ENCODE data around the gene HNF1B. TPM values are rescaled to one million over a fixed set of nuclear protein-coding genes. Genes with fewer than 3 reads are reported as not detected.

The HNF1B gene
- total and polyA plus RNA-seq, 10 of the 15 experiments (the other 5 are each of a cell fraction or from before 2014, with no cell fraction given): 0.51 to 12.7 (median 1.9) TPM

DNA sequence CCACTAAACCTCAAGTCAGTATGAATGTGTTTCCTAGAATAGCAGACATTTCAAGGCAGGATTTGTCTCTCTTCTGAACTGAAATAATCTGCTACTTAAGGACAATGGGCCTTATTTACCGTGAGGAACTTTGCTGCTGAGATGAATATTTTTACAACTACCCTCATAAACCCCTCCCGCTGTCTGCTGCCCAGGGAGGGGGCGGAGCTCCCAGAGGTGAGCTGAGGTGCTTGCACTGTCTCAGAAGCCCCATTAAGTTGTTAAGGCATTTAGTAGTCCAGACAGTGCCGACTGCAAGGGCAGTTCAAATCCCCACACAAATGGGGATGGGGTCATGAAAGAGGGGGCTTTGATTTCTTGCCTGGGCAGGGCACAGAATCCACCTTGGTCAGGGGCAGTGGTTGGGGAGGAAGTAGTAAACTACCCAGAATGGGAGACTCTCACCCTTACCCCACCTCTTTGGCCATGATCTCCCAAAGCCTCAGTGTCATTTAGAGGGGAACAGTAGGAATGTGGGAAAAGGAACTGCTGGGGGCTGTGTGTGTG lies 19.2 kb downstream of the HNF1B start:
- intact Hi-C loops (cut with micrococcal nuclease; ENCODE audit: unreplicated experiment) (no loop called here), in situ Hi-C loops (cut with MboI) (no loop called here)
- POLR2A ChIA-PET: no interaction called here
- FAIRE-seq (no peak), ATAC-seq (no peak), DNase-seq (ENCODE audit: low read depth, low spot score) (no peak)
- TSS peak; percentile 11 for BruUV-seq (replicated peaks)
- TF ChIP-seq ATF7 (IDR thresholded peaks at IDR 0.05; ENCODE audit: low read depth) (no peak), CREM (IDR thresholded peaks at IDR 0.05; ENCODE audit: low read depth) (no peak)
- TF ChIP-seq, protein P1, sequence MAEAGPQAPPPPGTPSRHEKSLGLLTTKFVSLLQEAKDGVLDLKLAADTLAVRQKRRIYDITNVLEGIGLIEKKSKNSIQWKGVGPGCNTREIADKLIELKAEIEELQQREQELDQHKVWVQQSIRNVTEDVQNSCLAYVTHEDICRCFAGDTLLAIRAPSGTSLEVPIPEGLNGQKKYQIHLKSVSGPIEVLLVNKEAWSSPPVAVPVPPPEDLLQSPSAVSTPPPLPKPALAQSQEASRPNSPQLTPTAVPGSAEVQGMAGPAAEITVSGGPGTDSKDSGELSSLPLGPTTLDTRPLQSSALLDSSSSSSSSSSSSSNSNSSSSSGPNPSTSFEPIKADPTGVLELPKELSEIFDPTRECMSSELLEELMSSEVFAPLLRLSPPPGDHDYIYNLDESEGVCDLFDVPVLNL (IDR thresholded peaks at IDR 0.05; ENCODE audit: low read depth, low read length): no peak
- Histone ChIP-seq H3K27me3 (replicated peaks in 1 of 2; ENCODE audit: control insufficient read depth in 2 of 2, insufficient read depth in 2 of 2, low read length in 1 of 2) (peaks cover 0 to 3% of the 10 kb centered on the region in 2 experiments; a peak in 1 of 4 replicates), H4K20me1 (ENCODE audit: control insufficient read depth, insufficient read depth) (no peaks in the 10 kb centered on the region), H3K4me1 (ENCODE audit: control insufficient read depth, insufficient read depth, low read length) (no peaks in the 10 kb centered on the region), H3K9ac (ENCODE audit: control insufficient read depth, insufficient read depth, low read length) (no peak overlapping the region), H2AFZ (ENCODE audit: control insufficient read depth, low read depth, low read length) (no peak overlapping the region), H3K4me3 (no peak overlapping the region), H3K79me2 (ENCODE audit: control insufficient read depth, insufficient read depth, low read length) (no peaks in the 10 kb centered on the region), H3K9me3 (replicated peaks; ENCODE audit: control insufficient read depth, insufficient read depth, low read length) (no peaks in the 10 kb centered on the region), H3K36me3 (ENCODE audit: control insufficient read depth in 2 of 2, insufficient read depth in 2 of 2, low read length in 1 of 2) (peaks cover 0 to 11% of the 10 kb centered on the region in 2 experiments; a peak in 2 of 4 replicates), H3K4me2 (ENCODE audit: control insufficient read depth, insufficient read depth) (no peak overlapping the region), H3K27ac (ENCODE audit: control insufficient read depth, insufficient read depth) (no peak overlapping the region)
- CTCF ChIA-PET: no interaction called here
- RAD21 ChIA-PET (ENCODE audit: unreplicated experiment): no interaction called here
- WGBS (ENCODE audit: insufficient coverage, insufficient replicate concordance, low lambda C conversion rate, missing lambda C conversion rate): 48% methylated on average over 4 of the region's 4 CpGs
- SMC1A ChIA-PET (ENCODE audit: uncharacterized antibody, unreplicated experiment): interaction anchor here (1.1 kb wide), 1 partner anchor 66 kb away, joined by 3 read pairs; no protein-coding TSS in a partner anchor

DNA sequence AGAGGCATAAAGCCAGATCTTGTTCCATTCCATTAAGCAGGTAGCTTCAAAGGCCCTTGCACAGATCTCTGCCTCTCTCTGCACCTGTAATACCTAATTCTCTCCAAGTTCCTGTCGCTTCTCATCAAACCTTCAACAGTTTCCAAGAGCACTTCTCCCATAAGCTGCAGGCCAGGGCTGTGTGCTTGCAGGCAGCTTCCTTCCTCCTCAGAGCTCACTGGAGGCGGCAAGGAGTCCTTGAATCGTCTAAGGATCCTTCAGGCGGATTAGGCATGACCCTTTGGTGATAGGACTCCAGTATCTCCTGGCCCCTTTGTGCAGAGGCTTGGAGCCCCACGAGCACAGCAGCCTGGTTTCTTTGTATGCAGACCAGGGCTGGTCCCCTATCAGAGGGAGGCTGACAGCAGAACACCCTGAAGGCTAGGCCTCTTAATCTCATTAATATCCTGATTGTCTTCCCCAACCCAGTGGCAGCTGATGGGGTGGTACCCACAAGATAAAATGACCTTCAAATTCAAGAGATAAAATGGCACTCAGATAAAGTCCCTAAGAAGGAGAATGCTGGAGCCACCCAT lies 19.8 kb downstream of the HNF1B start:
- Histone ChIP-seq H3K4me3 (no peak overlapping the region), H2AFZ (ENCODE audit: control insufficient read depth, low read depth, low read length) (no peak overlapping the region), H3K79me2 (ENCODE audit: control insufficient read depth, insufficient read depth, low read length) (no peaks in the 10 kb centered on the region), H3K9me3 (replicated peaks; ENCODE audit: control insufficient read depth, insufficient read depth, low read length) (no peaks in the 10 kb centered on the region), H3K9ac (ENCODE audit: control insufficient read depth, insufficient read depth, low read length) (no peak overlapping the region), H4K20me1 (ENCODE audit: control insufficient read depth, insufficient read depth) (no peaks in the 10 kb centered on the region), H3K27ac (ENCODE audit: control insufficient read depth, insufficient read depth) (no peak overlapping the region), H3K27me3 (replicated peaks in 1 of 2; ENCODE audit: control insufficient read depth in 2 of 2, insufficient read depth in 2 of 2, low read length in 1 of 2) (peaks cover 0 to 3% of the 10 kb centered on the region in 2 experiments; a peak in 1 of 4 replicates), H3K4me2 (ENCODE audit: control insufficient read depth, insufficient read depth) (no peak overlapping the region), H3K4me1 (ENCODE audit: control insufficient read depth, insufficient read depth, low read length) (no peaks in the 10 kb centered on the region), H3K36me3 (ENCODE audit: control insufficient read depth in 2 of 2, insufficient read depth in 2 of 2, low read length in 1 of 2) (peaks cover 0 to 6% of the 10 kb centered on the region in 2 experiments; a peak in 2 of 4 replicates)
- in situ Hi-C loops (cut with MboI) (no loop called here), intact Hi-C loops (cut with micrococcal nuclease; ENCODE audit: unreplicated experiment) (no loop called here)
- FAIRE-seq: no peak
- ChIA-PET RAD21 (ENCODE audit: unreplicated experiment) (interaction anchor here (0.5 kb wide), 1 partner anchor 530 kb away, joined by 3 read pairs; no protein-coding TSS in a partner anchor), POLR2A (no interaction called here), SMC1A (ENCODE audit: uncharacterized antibody, unreplicated experiment) (interaction anchor here (0.7 to 1.5 kb wide), 2 partner anchors 16 to 45 kb away, joined by 4 read pairs; no protein-coding TSS in a partner anchor), CTCF (interaction anchor here (1.2 to 1.6 kb wide), 2 partner anchors 13 to 23 kb away, joined by 3 to 4 read pairs; no protein-coding TSS in a partner anchor)
- no peak for ATAC-seq
- no TSS peak for BruUV-seq (replicated peaks)
- 63% methylated on average over 5 of the region's 5 CpGs for WGBS (ENCODE audit: insufficient coverage, insufficient replicate concordance, low lambda C conversion rate, missing lambda C conversion rate)
- TF ChIP-seq TCF12 (IDR thresholded peaks at IDR 0.05; ENCODE audit: low read depth, low read length) (no peak), SIN3A (IDR thresholded peaks at IDR 0.05; ENCODE audit: low read depth, low read length) (no peak), CBX3 (IDR thresholded peaks at IDR 0.05; ENCODE audit: borderline replicate concordance, low read depth) (no peak), ZNF217 (IDR thresholded peaks at IDR 0.05) (no peak), RAD21 (IDR thresholded peaks at IDR 0.05; ENCODE audit: insufficient read depth, low read depth, low read length) (no peak), RUNX3 (IDR thresholded peaks at IDR 0.05; ENCODE audit: low read length) (no peak), TCF3 (IDR thresholded peaks at IDR 0.05; ENCODE audit: borderline replicate concordance, insufficient read depth, low read depth, low read length) (no peak), RB1 (IDR thresholded peaks at IDR 0.05; ENCODE audit: borderline replicate concordance) (no peak), FOXM1 (IDR thresholded peaks at IDR 0.05; ENCODE audit: low read depth, low read length) (no peak), PAX8 (IDR thresholded peaks at IDR 0.05) (no peak), BACH1 (IDR thresholded peaks at IDR 0.05; ENCODE audit: borderline replicate concordance) (no peak), RBBP5 (conservative IDR thresholded peaks at IDR 0.05) (no peak), CEBPB (IDR thresholded peaks at IDR 0.05; ENCODE audit: borderline replicate concordance in 1 of 2, low read depth in 2 of 2, low read length in 2 of 2) (no peak), TBL1XR1 (IDR thresholded peaks at IDR 0.05; ENCODE audit: low read depth, low read length) (no peak)
- no peak for DNase-seq (ENCODE audit: low read depth, low spot score)
